ENCODE measurements around the gene TAF7. TPM values are rescaled to one million over a fixed set of nuclear protein-coding genes. Genes with fewer than 3 reads are reported as not detected.

TAF7 gene
- total and polyA plus RNA-seq, 9 of the 15 experiments (the other 6 are each of a cell fraction or from before 2014, with no cell fraction given) = 51.6 to 116 (median 73.3) TPM

DNA sequence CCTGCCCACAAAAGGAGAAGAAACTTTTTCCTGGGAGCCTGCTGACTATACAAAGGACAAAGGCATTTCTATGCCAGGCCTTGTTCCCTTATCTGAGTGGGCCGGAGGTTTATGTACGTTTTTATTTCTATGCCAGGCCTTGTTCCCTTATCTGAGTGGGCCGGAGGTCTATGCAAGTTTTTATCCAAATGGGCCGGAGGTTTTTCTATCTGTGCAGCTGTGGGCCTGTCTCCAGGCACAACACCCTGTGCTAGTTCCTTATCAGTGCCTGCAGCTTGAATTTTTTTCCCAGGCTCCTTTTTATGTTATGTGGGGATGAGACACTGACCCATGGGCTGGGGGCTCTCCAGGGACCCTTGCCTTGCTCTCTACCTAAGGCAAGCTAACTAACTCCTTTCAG, 22.2 kb downstream of the TAF7 start (continued):
- peak; percentile 48; the same call in 1 of the 2 replicates for TF ChIP-seq MYNN (IDR thresholded peaks at IDR 0.05)
- no peak for TF ChIP-seq MYNN (CRISPR knock-in tag; IDR thresholded peaks at IDR 0.05)
- TF ChIP-seq SMARCC2 (IDR thresholded peaks at IDR 0.05; ENCODE audit: low read depth) = peak; percentile 28; the same call in 1 of the 2 replicates
- TF ChIP-seq DPF2 (IDR thresholded peaks at IDR 0.05) = peak; percentile 51

DNA sequence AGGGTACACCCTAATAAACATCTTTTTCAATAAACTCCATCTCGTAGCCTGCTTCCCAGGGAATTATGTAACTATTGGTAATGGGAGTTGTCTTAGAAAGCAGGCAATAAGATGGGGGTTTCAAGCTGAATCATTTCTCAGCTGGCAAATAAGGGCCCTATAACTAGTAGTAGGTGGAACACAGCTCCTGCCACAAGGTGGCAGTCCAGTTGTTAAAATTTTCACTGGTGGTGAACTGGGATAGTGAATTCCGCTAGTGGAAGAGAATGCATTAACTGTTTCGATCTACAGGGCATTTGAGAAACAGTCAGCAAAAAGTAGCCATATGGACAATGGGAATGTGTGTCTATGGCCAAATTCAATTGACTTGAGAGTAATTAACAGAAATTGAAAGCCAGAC, 47.7 kb downstream of the TAF7 start:
- no TSS peak for BruUV-seq (replicated peaks)
- CTCF ChIA-PET (ENCODE audit: low intra/inter-chr PET ratio) = no interaction called here
- Histone ChIP-seq H3K36me3 (ENCODE audit: control insufficient read depth, insufficient read depth, low read length) (no peaks in the 10 kb centered on the region), H2AFZ (ENCODE audit: low read depth, low read length) (no peak overlapping the region), H3K27me3 (ENCODE audit: control insufficient read depth in 2 of 2, insufficient read depth in 2 of 2, low read length in 2 of 2) (no peaks in the 10 kb centered on the region), H3K4me1 (replicated peaks in 1 of 2; ENCODE audit: control insufficient read depth in 2 of 2, insufficient read depth in 2 of 2, low read length in 2 of 2) (no peaks in the 10 kb centered on the region), H4K20me1 (replicated peaks; ENCODE audit: control insufficient read depth, insufficient read depth, low read length) (no peaks in the 10 kb centered on the region), H3K79me2 (ENCODE audit: control insufficient read depth, insufficient read depth, low read length) (no peaks in the 10 kb centered on the region), H3K9ac (ENCODE audit: insufficient read depth in 1 of 2, low read depth in 2 of 2, low read length in 2 of 2) (no peak overlapping the region), H3K4me2 (ENCODE audit: insufficient read depth, low read length) (no peak overlapping the region), H3K4me3 (no peak overlapping the region), H3K9me1 (ENCODE audit: control insufficient read depth, insufficient read depth, low read length) (no peaks in the 10 kb centered on the region), H3K9me3 (replicated peaks; ENCODE audit: control insufficient read depth, insufficient read depth, low read depth, low read length) (no peaks in the 10 kb centered on the region), H3K27ac (ENCODE audit: extremely low read depth, low read depth, low read length) (no peak overlapping the region)
- 0% methylated on average over 3 of the region's 3 CpGs for WGBS (ENCODE audit: insufficient coverage, low coverage, missing lambda C conversion rate)
- peak in 2 of 4 experiments; percentile 8 to 11 for DNase-seq (ENCODE audit: extremely low read depth in 1 of 4, low spot score in 3 of 4)
- POLR2A ChIA-PET = no interaction called here
- in situ Hi-C loops (cut with MboI) (no loop called here), intact Hi-C loops (cut with micrococcal nuclease) (no loop called here)
- FAIRE-seq = no peak
- ATAC-seq = peak; percentile 49; the same call in 1 of the 3 replicates
- TF ChIP-seq CUX1 (CRISPR knock-in tag; IDR thresholded peaks at IDR 0.05) (no peak), SMAD1 (IDR thresholded peaks at IDR 0.05; ENCODE audit: low read depth, low read length, partially characterized antibody) (no peak), TCF7L2 (IDR thresholded peaks at IDR 0.05; ENCODE audit: low read depth, low read length) (no peak), REST (IDR thresholded peaks at IDR 0.05; ENCODE audit: borderline replicate concordance) (peak; percentile 15; the same call in 1 of the 2 replicates), REST (CRISPR knock-in tag; IDR thresholded peaks at IDR 0.05; ENCODE audit: low read depth) (no peak), PHF21A (IDR thresholded peaks at IDR 0.05; ENCODE audit: borderline replicate concordance, low read depth) (no peak)
